Stimulated activated CD4-positive, alpha-beta T cell treated with anti-CD3 and anti-CD28 coated beads, Interleukin-1b, Interleukin-23, amount 100 ng/mL, for 1 hour (primary cell): Measurements from ENCODE around the gene RAP1GAP2.
"Not testable (repeated sequence)": the region's sequence is repeated elsewhere in the genome, so short reads cannot be mapped to it uniquely, and the experiment has no call there.

Experiments used
- DNase-seq, 2 donors: peaks; one replicate each; pipeline ENCODE4 v3.0.0-alpha.2; 2020; ENCODE audit warnings: low read depth in 2 of 2

The RAP1GAP2 gene

GRCh38 chr17:2965621-2966595 lies 169.7 kb downstream of the RAP1GAP2 start:
- no peak for DNase-seq

DNA sequence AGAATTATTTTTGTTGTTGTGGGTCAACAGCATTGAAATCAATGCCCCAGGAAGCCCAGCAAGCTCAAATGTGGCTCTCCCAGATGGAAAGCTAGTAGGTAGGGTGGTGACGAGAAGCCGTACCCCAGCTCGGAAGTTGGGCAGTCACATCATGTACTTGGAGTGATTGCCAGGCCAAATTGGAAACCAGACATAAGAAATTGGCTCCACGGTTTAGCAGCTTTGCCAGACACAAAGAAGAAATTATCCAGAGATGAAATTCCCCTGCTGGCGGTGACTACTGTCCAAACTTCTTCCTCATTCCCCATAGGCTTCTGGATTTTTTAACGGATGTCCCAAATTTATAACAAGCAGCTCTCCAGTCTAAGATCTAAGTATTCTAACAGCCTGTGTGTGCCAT lies 171.3 kb downstream of the RAP1GAP2 start:
- no peak for DNase-seq

DNA sequence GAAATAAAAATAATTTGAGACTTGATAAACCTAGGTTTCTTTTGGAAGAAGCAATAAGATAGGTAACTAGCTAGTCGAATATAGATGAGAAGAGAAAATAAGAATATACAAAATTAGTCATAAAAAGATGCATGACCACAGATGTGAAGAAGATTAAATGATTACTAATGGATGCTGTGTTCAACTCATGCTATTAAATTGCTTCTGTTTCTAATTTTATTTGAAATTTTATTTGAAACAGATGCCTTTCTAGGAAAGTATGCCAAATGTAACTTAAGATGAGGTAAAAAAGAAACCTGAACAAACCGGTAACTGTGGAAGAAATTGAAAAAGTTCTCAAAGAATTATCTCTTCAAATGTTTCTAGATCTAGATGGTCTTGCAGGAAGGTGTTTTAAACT lies 175.6 kb downstream of the RAP1GAP2 start:
- no peak for DNase-seq

DNA sequence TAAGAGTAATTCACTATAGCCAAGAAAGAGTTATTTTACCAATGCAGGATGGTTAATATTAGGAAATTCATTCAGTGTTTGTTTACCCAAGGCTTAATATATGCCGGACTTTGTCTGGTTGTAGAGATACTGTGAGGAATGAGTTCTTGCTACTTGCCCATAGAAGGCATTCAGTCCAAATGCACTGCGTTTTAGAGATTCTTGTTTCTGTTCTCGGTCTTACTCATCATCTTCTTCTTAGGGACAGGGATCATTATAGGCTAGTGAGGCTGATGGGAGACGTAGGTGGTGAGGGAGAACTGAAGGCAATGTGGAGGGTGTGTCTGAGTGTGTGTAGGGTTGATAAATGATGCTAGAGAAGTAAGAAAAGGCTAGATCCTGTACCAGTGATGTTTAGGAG lies 176.5 kb downstream of the RAP1GAP2 start:
- DNase-seq = no peak

DNA sequence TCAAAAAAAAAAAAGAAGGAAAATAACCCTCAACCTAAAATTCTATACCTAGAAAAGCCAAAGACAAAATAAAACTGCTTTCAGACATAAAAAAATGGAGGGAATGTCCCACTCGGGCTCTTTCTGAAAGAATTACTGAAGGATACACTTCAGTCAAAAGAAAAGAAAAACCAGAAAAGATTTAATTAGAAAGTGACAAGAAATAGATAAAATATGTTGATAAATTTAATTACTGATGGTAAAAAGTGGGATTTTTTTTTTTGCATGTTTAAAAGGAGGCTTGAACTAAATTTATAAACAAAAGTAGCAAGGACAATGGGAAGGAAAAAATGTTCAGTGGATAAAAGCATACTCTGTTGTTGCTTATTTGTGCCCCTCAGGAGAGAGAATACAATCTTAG lies 178.1 kb downstream of the RAP1GAP2 start:
- DNase-seq = no peak

- no peak for DNase-seq
Observed at GRCh38 chr17:2975469-2975958, 179.3 kb downstream of the RAP1GAP2 start.

DNA sequence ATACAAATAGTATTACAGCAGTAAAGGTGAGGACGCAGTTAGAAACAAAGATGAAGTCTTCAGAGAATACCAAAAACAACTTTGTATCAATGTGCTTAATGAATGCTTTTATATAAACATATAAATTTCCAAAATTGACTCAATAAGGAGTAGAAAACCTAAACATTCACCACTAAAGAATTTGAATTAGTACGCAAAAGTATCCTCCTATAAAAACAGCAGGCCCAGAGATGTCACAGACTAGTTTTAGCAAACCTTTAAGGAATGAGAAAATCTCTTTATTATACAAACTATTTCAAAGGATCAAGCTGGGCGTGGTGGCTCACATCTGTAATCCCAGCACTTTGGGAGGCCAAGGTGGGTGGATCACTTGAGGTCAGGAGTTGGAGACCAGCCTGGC lies 180.9 kb downstream of the RAP1GAP2 start:
- no peak for DNase-seq

DNA sequence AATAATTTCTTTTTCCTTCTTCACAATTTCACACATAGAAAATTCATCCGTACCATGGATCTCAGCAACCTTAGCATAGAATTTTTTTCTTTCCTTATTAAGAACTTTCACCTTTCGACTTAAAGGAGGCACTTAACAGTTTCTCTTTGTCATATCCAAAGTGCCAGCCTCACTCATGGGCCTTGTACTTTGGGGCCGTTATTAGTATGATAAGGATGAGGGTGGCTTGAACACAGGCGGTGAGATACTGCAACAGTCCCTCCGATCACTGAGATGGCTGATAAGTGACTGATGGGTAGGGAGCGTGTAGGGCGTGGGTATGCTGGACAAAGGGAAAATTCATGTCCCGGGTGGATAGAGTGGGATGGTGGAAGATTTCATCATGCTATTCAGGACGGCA lies 181.9 kb downstream of the RAP1GAP2 start:
- DNase-seq = no peak

- no peak for DNase-seq
Observed at GRCh38 chr17:2978991-2979390, 182.8 kb downstream of the RAP1GAP2 start.

DNA sequence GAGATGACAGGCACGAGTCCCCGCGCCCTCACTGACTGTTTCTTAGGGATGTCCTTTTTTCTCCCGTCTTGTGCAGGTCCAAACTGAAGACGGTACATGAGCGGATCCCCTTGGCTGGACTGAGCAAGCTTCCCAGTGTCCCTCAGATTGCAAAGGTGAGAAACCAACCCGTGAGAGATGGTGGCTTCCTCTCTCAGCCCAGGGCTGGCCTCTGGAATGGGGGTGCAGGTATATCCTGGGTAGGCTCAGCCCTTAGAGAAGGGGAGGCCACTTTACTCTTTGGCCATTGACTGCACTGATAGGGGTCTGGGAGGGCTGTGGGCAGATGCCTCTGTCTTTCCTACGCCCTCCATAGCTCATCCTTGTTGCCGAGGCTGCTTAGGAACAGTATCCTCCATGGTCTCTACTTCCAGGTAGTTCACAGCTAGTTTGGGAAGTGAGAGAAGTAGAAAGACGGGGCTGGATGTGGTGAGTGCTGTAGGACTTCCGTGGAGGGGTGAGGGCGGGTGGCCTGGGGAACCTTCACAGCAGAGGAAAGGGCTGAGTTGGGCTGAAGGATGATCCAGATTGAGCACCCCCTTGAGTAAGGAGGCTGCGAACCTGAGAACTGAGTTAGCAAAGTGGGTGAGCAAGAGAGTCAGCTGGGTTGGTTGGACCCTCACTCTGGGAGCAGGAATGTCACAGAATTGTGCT lies 184.1 kb downstream of the RAP1GAP2 start:
- DNase-seq = no peak

DNA sequence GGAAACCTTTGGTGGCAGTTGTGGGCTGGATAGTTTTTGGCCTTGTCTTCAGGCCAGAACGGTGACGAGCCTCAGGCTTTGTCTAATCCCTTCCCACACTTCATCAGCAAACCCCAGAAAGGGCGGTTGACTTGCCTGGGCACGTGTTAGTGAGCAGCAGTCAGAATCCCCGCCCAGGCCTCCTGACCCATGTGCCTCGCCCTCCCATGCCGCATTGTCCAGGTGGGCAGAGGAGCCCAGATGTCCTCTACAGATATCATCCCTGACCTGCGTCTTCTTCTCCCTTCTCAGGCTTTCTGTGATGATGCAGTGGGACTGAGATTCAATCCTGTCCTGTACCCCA lies 184.6 kb downstream of the RAP1GAP2 start:
- DNase-seq = no peak

GRCh38 chr17:2981325-2981724 lies 185.1 kb downstream of the RAP1GAP2 start:
- DNase-seq = no peak

- no peak for DNase-seq
Observed at GRCh38 chr17:2982854-2983253, 186.6 kb downstream of the RAP1GAP2 start.

- DNase-seq = no peak
Observed at GRCh38 chr17:2983255-2983654, 187.0 kb downstream of the RAP1GAP2 start.

- no peak for DNase-seq
Observed at GRCh38 chr17:2985318-2985717, 189.1 kb downstream of the RAP1GAP2 start.

- DNase-seq = no peak
Observed at GRCh38 chr17:2986925-2987324, 190.7 kb downstream of the RAP1GAP2 start.

DNA sequence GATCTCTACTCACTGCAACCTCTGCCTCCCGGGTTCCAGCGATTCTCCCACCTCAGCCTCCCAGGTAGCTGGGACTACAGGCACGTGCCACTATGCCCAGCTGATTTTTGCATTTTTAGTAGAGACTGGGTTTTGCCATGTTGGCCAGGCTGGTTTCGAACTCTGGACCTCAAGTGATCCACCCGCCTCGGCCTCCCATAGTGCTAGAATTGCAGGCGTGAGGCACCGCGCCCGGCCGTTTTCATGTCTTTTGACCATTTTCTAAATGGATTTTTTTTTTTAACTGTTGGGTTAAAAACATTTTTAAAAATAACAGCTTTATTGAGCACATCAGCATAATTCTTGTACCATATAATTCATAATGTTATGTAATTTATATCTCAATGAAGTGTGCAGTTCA lies 193.2 kb downstream of the RAP1GAP2 start:
- DNase-seq = not testable (repeated sequence)

- no peak for DNase-seq
Observed at GRCh38 chr17:2989855-2990254, 193.6 kb downstream of the RAP1GAP2 start.

GRCh38 chr17:2990396-2990795 lies 194.2 kb downstream of the RAP1GAP2 start:
- DNase-seq = no peak

DNA sequence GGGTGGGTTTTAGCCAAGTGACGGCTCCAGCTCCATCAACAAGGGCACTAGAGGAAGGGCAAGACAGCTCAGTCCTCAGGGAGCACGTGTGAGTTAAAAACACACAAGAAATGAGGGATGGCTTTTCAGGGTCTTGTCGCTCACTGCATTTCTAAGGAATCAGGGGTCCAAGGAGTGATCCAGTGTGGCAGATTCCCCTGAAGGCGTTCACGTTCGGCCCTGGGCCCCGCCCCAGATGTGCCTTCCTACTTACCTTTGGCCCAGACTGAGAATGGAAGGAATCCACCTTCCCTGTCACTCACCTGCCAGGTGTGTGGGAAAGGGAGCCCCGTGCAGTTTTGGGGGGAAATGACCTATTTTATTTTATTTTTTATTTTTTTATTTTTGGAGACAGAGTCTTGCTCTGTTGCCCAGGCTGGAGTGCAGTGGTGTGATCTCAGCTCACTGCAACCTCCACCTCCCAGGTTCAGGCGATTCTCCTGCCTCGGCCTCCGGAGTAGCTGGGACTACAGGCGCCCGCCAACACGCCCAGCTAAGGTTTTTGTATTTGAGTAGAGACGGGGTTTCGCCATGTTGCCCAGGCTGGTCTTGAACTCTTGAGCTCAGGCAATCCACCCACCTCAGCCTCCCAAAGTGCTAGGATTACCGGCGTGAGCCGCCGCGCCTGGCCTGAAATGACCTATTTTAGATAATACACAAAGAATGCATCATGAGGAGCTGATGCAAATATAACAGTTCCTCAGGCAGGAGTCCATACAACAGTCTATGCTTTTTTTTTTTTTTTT lies 195.3 kb downstream of the RAP1GAP2 start:
- DNase-seq = not testable (repeated sequence)

DNA sequence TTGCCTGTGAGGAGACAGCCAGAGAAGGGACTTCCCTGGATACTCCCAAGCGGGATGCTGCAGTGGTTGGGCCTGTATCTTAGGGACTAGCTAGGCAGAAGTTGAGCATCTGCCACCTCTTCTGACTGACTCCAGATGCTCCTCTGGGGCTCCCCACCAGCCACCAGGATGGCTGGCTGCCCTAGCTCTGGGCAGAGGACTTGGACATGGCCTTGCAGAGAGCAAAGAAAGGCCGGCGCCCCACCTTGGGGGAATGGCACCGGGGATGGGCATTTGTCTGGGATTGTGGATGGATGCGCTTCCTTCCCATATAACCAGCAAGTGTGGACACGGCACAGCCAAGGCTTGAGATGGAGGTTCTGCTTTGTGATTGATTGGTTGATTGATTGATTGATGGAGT lies 198.2 kb downstream of the RAP1GAP2 start:
- no peak for DNase-seq

DNA sequence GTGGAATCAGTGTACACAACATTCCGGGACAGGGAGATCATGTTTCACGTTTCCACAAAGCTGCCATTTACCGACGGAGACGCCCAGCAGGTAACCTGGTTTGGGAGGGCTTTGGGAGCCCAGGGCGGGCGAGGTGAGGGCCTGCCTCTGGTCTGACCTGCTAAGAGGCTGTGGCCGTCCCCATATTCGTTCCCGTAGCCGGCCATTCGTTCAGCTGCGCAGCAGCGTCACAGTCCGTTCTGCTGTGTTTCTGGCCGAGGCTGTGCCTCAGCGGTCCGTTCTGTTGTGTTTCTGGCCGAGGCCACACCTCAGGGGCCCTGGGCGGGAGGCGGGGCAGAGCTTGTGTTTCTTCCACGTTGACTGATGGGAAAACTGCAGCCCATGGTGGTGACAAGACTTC lies 199.1 kb downstream of the RAP1GAP2 start:
- no peak for DNase-seq
